ENCODE measurements around the gene FRAT1.

- TF ChIP-seq EZH2 (IDR thresholded peaks at IDR 0.05; ENCODE audit: borderline replicate concordance), result no peak
- TF ChIP-seq, protein P1, sequence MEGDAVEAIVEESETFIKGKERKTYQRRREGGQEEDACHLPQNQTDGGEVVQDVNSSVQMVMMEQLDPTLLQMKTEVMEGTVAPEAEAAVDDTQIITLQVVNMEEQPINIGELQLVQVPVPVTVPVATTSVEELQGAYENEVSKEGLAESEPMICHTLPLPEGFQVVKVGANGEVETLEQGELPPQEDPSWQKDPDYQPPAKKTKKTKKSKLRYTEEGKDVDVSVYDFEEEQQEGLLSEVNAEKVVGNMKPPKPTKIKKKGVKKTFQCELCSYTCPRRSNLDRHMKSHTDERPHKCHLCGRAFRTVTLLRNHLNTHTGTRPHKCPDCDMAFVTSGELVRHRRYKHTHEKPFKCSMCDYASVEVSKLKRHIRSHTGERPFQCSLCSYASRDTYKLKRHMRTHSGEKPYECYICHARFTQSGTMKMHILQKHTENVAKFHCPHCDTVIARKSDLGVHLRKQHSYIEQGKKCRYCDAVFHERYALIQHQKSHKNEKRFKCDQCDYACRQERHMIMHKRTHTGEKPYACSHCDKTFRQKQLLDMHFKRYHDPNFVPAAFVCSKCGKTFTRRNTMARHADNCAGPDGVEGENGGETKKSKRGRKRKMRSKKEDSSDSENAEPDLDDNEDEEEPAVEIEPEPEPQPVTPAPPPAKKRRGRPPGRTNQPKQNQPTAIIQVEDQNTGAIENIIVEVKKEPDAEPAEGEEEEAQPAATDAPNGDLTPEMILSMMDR (IDR thresholded peaks at IDR 0.05; ENCODE audit: poor library complexity), result no peak
These were observed 18.1 kb upstream of the FRAT1 start for GRCh38 chr10:97300980-97301379.
